HEK293T (cell line): ENCODE results near the gene PREX1.

Experiments
- CTCF ChIA-PET: fragments of 350-600 bp; formaldehyde crosslinking; extraction: SDS; loops from one replicate; lab custom pipeline; 2021; ENCODE audit warnings: antibody characterized with exemption, inconsistent platforms; lab: Yijun Ruan, JAX
- POLR2A ChIA-PET: fragments of 350-600 bp; formaldehyde crosslinking; extraction: SDS; loops from one replicate; lab custom pipeline; 2020; ENCODE audit warnings: antibody characterized with exemption, inconsistent platforms; lab: Yijun Ruan, JAX
- DNase-seq: peaks from one replicate; pipeline ENCODE4 v3.0.0; 2012; ENCODE audit warnings: mixed read lengths; ENCODE audit errors: extremely low spot score
- ARNT ChIP-seq: fragments of 450-650 bp; IDR thresholded peaks from 2 replicates; pipeline ENCODE4 v1.6.1; 2017; ENCODE audit warnings: mild to moderate bottlenecking
- BHLHE40 ChIP-seq: fragments of 450-650 bp; IDR thresholded peaks from 2 replicates; pipeline ENCODE4 v1.6.1; 2016; ENCODE audit warnings: mild to moderate bottlenecking, moderate library complexity, borderline replicate concordance
- CTBP1 ChIP-seq: fragments of 450-650 bp; IDR thresholded peaks from 2 replicates; pipeline ENCODE4 v1.6.1; 2016; ENCODE audit warnings: borderline replicate concordance
- ELF4 ChIP-seq: fragments of 450-650 bp; IDR thresholded peaks from 2 replicates; pipeline ENCODE4 v1.6.1; 2017; ENCODE audit warnings: antibody characterized with exemption
- FOXA1 ChIP-seq: fragments of 450-650 bp; IDR thresholded peaks from 2 replicates; pipeline ENCODE4 v1.6.1; 2016; ENCODE audit warnings: mild to moderate bottlenecking
- FOXK2 ChIP-seq: fragments of 450-650 bp; IDR thresholded peaks from 2 replicates; pipeline ENCODE4 v1.6.1; 2016; ENCODE audit warnings: mild to moderate bottlenecking
- FOXM1 ChIP-seq: fragments of 450-650 bp; IDR thresholded peaks from 2 replicates; pipeline ENCODE4 v1.6.1; 2017; ENCODE audit warnings: mild to moderate bottlenecking, borderline replicate concordance
- HDGF ChIP-seq: fragments of 450-650 bp; IDR thresholded peaks from 2 replicates; pipeline ENCODE4 v1.6.1; 2017; ENCODE audit warnings: antibody characterized with exemption, borderline replicate concordance
- L3MBTL2 ChIP-seq: fragments of 450-650 bp; conservative IDR thresholded peaks from 2 replicates; pipeline ENCODE4 v1.6.1; 2016; ENCODE audit warnings: mild to moderate bottlenecking
- LEF1 ChIP-seq: fragments of 450-650 bp; IDR thresholded peaks from 2 replicates; pipeline ENCODE4 v1.6.1; 2017; ENCODE audit warnings: mild to moderate bottlenecking, borderline replicate concordance
- NFRKB ChIP-seq: fragments of 450-650 bp; IDR thresholded peaks from 2 replicates; pipeline ENCODE4 v1.6.1; 2016; ENCODE audit warnings: mild to moderate bottlenecking, moderate library complexity
- SP1 ChIP-seq: fragments of 450-650 bp; IDR thresholded peaks from 2 replicates; pipeline ENCODE4 v1.6.1; 2017
- SUZ12 ChIP-seq: fragments of 450-650 bp; IDR thresholded peaks from 2 replicates; pipeline ENCODE4 v1.6.1; 2016; ENCODE audit warnings: mild to moderate bottlenecking
- TARDBP ChIP-seq: fragments of 450-650 bp; IDR thresholded peaks from 2 replicates; pipeline ENCODE4 v1.6.1; 2016
- ZNF384 ChIP-seq: fragments of 450-650 bp; IDR thresholded peaks from 2 replicates; pipeline ENCODE4 v1.6.1; 2016
- TF ChIP-seq, protein P1 (sequence below): fragments of 450-650 bp; IDR thresholded peaks from 2 replicates; pipeline ENCODE4 v1.6.1; 2016

PREX1 gene

GRCh38 chr20:48807051-48807450, 20.7 kb downstream of the PREX1 start:
- no peak for DNase-seq
- ChIA-PET CTCF (no interaction called here), POLR2A (no interaction called here)
- TF ChIP-seq CTBP1 (no peak), BHLHE40 (no peak), SUZ12 (no peak), ZNF384 (no peak), LEF1 (no peak), ELF4 (no peak), L3MBTL2 (no peak), FOXK2 (no peak)
- TF ChIP-seq, protein P1, sequence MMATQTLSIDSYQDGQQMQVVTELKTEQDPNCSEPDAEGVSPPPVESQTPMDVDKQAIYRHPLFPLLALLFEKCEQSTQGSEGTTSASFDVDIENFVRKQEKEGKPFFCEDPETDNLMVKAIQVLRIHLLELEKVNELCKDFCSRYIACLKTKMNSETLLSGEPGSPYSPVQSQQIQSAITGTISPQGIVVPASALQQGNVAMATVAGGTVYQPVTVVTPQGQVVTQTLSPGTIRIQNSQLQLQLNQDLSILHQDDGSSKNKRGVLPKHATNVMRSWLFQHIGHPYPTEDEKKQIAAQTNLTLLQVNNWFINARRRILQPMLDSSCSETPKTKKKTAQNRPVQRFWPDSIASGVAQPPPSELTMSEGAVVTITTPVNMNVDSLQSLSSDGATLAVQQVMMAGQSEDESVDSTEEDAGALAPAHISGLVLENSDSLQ: no peak

DNA sequence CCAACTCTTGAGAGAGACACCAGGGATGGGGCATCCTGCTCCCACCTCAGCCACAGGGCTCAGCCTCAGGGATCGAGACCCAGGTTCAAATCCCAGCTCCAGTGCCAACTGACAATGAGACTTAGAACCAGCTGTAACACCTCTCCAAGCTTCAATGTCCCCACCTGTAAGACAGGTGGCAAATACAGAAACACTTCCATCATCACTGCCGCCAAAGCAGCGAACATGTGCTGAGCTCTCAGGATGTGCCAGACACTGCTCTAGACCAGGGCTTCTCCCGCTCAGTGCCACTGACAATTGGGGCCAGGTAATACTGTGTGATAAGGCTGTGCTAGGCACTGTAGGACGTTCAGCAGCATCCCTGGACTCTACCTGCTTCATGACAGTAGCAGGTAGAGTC, 22.1 kb downstream of the PREX1 start:
- ChIA-PET CTCF (interaction anchor here (0.8 kb wide), 1 partner anchor 99 kb away, joined by 3 read pairs; no protein-coding TSS in a partner anchor), POLR2A (no interaction called here)
- TF ChIP-seq NFRKB (no peak), LEF1 (no peak), CTBP1 (no peak), HDGF (no peak), ZNF384 (no peak), ELF4 (no peak), ARNT (no peak), FOXK2 (no peak), BHLHE40 (no peak), SUZ12 (no peak), SP1 (no peak), FOXM1 (no peak), FOXA1 (no peak), TARDBP (no peak)
- TF ChIP-seq, protein P1: no peak
- no peak for DNase-seq

- TF ChIP-seq CTBP1 (no peak), FOXK2 (no peak), NFRKB (no peak)
Measured at GRCh38 chr20:48805286-48805685, 22.5 kb downstream of the PREX1 start.

GRCh38 chr20:48804300-48804980, 23.4 kb downstream of the PREX1 start:
- POLR2A ChIA-PET: no interaction called here
- DNase-seq: no peak
- CTCF ChIA-PET: no interaction called here
- no peak for TF ChIP-seq ZNF384
- no peak for TF ChIP-seq HDGF
- no peak for TF ChIP-seq FOXM1
- no peak for TF ChIP-seq BHLHE40
- no peak for TF ChIP-seq ELF4
- TF ChIP-seq FOXA1: no peak
- TF ChIP-seq ARNT: no peak
- no peak for TF ChIP-seq SUZ12
- no peak for TF ChIP-seq SP1
- no peak for TF ChIP-seq TARDBP

More at GRCh38 chr20:48805286-48805685, 22.5 kb downstream of the PREX1 start:
- CTCF ChIA-PET: no interaction called here
- POLR2A ChIA-PET: no interaction called here
- DNase-seq: no peak

GRCh38 chr20:48803176-48804053, 24.4 kb downstream of the PREX1 start:
- TF ChIP-seq LEF1: no peak
- TF ChIP-seq TARDBP: no peak
- no peak for TF ChIP-seq BHLHE40
- no peak for TF ChIP-seq ARNT
- TF ChIP-seq, protein P1: no peak
- TF ChIP-seq ZNF384: no peak
- TF ChIP-seq ELF4: no peak
- no peak for TF ChIP-seq L3MBTL2
- no peak for TF ChIP-seq SP1
- no peak for TF ChIP-seq CTBP1
- no peak for TF ChIP-seq NFRKB
- no peak for TF ChIP-seq FOXM1
- no peak for TF ChIP-seq HDGF
- TF ChIP-seq FOXK2: no peak
- no peak for TF ChIP-seq SUZ12
- CTCF ChIA-PET: no interaction called here
- DNase-seq: no peak
- POLR2A ChIA-PET: no interaction called here

DNA sequence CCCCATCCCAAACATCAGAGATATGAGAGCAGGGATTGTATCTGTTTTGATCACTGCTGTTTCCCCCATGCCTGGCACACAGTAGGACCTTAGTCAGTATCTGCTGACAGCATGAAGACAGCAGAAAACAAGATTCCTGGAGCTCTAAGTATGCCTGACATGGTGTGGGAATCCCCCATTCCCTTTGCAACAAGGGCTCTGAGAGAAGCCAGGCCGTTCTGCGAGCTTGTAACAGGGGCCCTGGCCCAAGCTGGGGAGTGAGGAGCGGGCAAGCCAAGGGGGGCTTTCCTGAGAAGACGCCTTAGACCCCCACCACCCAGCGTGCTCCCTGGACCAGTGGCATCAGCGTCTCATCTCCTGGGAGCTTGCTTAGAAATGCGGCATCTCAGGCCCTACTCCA, 25.2 kb downstream of the PREX1 start:
- no peak for TF ChIP-seq ZNF384
- POLR2A ChIA-PET: no interaction called here
- CTCF ChIA-PET: no interaction called here
- no peak for DNase-seq
